GM21528 (cell line): ENCODE data around the gene MOGAT3.

Experiments used
- ATAC-seq: cut with Tn5 transposase; IDR thresholded peaks from one replicate; pipeline ENCODE4 v1.9.1; 2021; ENCODE audit warnings: mild to moderate bottlenecking, moderate library complexity; ENCODE audit not compliant: unreplicated experiment, low FRiP score

The MOGAT3 gene, protein sequence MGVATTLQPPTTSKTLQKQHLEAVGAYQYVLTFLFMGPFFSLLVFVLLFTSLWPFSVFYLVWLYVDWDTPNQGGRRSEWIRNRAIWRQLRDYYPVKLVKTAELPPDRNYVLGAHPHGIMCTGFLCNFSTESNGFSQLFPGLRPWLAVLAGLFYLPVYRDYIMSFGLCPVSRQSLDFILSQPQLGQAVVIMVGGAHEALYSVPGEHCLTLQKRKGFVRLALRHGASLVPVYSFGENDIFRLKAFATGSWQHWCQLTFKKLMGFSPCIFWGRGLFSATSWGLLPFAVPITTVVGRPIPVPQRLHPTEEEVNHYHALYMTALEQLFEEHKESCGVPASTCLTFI

DNA sequence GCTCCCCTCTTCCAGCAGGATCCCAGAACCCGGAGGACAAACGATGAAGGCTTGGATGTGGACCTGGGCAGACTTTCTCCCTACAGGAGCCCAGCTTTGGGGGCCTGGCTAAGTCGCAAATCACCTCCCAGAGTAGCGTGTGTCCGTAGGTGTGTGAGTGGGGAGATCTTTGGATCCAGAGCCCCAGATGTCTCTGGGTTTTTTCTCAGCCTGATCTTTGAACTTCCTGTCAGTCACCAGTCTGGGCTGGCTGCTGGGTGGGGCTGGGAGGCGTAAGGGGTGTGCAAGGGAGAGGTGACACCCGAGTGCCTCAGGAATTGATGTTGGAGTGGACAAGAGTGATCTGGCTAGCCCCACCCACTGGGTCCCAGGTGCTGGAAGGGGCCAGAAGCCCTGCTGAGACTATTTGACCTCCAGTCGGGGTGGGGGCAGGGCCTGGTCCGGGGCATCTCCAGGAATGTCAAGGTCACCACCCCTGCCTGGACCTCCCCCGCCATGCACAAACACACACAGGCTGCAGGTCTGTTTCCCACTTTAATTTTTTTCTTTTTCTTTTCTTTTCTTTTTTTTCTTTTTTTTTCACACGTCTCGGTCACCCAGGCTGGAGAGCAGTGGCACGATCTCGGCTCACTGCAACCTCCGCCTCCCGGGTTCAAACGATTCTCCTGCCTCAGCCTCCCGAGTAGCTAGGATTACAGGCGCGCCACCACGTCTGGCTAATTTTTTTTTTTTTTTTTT, at the start of gene MOGAT3:
Gene MOGAT3, minus strand, starts transcription at position 175 of the 738 bp plus-strand sequence. CDS start 182 bp downstream, outside the sequence.
- no peak for ATAC-seq

DNA sequence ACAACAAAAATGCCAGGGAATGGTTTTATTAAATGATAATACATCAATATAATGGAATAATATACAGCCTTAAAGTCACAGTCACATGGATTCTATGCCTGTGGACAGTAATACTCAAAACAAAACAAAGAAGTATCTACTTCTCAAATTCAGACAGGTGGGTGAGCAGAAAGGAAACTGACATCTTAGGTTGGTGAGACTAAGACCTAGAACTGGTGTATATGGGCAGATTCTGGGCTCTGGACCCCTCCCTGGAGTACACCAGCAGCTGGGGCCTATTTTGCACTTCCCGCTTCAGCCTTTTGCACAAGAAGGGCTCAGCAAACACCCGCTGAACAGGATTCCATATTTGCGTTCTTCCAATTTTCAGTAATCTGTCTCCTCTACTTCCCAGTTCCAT, 49.5 kb upstream of the MOGAT3 start:
- no peak for ATAC-seq

DNA sequence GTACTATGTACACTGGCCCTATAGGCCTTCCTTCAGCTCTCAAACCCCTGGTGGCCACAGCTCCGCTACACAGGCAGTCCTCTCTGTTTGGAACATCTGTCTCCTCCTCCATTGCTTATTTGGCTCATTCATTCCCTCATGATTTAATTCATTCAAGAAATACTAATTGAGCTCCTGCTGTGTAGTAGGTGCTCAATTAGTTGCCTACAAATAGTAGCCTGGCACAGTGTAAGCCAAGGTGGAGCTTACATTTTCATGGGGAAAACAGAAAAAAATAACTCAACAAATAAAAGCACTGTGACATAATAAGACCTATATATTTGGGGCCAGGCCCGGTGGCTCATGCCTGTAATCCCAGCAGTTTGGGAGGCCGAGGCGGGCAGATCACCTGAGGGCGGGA, 47.4 kb upstream of the MOGAT3 start:
- no peak for ATAC-seq

DNA sequence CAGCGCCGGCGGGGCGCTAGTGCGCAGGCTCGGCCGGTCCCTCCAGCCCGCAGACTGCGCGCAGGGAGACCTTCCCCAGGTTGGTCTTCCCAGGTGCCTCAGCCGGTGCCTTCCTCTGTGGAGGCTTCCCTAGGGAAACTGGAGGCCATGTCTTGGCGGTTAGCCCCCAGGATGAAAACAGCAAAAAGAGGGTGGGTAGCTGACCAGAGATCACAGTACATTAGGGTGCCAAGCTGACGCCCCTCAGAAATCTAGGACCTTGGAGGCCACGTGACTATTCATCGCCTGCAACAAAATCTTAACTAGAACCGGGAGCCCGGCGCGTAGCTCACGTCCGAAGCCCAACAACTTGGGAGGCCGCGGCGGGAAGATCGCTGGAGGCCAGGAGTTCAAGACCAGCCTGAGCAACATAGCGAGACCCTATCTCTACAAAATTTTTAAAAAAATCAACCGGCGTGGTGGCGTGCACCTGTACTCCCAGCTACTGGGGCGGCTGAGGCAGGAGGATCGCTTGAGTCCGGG, 44.4 kb upstream of the MOGAT3 start:
- no peak for ATAC-seq

DNA sequence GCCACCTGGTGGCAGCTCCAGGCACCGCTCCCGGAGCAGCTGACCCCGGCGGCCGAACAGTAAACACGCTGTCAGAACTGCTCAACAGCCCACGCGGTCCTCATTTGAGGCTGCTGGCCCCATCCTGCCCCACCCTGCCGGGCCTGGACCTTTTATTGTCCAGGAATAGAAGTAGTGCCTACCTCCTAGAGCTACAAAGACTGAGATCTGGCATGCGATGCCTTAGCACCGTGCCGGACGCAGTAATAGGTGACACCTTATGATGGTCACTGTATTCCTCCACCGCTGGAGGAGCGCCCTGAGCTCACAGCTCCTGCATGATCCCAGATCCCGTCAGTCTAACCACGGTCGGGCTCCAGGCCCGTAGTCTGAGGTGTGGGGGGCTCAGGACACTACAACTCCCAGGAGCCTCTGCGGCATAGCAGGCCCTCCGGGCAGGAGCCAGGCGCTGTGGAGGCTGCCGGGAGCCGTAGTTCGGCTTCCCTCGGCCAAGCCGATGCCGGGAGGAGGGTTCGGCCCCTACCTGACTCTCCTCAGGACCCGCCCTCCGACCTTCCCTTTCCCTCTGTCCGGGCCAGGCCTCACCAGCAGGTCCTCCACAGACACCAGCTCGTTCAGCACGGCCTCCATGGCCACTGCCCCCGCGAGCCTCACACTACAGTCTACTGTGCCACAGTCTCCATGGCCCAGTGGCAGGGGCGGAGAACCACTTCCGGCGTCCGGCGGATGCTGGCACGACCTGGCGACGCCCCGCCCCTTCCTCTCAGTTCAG, 43.7 kb upstream of the MOGAT3 start, which contains the start of gene FIS1:
Gene FIS1, minus strand, starts transcription at position 707 of the 772 bp plus-strand sequence. Its CDS starts 77 bp downstream, at position 630.
- ATAC-seq: peak; percentile 90

DNA sequence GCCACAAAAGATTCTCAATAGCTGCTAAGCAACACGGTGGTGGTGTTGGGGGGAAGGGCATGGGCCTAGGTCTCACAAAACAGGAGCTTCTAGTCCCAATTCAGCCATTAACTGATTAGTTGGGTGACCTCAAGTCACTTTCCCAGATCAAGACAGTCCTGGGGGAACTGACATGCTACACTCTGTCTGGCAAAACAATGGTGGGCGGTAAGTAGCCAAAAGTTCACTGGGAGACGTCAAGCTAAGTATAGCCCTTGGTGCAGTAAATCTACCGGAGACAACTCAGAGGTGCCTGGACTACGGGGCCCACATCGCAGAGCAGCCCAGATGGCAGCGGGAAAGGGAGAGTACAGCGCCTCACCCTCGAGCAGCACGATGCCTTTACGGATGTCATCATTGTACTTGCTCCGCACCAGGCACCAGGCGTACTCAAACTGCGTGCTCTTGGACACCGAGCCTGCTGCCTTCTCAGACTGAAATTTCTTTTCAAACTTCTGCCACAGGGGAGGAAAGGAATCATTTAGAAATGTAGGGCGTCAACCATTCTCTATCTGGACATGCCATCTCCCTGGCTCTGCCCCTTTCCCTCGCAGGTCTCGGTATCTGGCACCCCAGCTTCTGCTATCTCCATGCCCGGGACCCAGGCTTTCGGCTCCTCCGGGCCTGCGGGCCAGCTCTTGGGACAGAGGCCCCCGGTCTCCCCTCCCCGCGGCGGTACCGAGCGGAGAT, 43.0 kb upstream of the MOGAT3 start:
- no peak for ATAC-seq

DNA sequence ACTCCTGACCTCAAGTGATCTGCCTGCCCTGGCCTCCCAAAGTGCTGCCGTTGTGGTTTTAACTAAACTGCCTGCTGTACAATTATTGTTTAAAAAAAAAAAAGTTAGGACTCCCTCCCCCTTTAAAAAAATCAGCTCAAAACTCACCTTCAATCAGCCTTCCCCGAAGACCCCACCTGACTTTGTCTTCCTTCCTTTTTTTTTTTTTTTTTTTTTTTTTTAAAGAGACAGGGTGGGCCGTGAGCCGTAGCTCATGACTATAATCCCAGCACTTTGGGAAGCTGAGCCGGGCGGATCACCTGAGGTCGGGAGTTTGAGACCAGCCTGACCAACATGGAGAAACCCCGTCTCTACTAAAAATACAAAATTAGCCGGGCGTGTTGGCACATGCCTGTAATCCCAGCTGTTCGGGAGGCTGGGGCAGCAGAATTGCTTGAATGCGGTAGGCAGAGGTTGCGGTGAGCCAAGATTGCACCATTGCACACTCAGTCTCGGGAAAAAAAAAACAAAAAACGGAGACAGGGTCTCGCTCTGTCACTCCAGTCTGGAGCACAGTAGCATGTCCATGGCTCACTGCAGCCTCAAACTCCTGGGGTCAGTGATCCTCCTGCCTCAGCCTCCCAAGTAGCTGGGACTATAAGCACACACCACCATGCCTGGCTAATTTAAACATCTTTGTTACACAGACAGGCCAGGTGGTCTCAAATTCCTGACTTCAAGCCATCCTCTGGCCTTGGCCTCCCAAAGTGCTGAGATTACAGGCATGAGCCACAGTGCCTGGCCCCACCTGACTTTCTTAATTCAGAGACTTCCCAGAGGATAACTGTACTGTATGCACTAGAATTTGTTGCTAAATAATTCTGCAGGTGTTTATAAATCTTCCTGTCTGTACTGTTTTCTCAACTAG, 40.9 kb upstream of the MOGAT3 start:
- no peak for ATAC-seq

DNA sequence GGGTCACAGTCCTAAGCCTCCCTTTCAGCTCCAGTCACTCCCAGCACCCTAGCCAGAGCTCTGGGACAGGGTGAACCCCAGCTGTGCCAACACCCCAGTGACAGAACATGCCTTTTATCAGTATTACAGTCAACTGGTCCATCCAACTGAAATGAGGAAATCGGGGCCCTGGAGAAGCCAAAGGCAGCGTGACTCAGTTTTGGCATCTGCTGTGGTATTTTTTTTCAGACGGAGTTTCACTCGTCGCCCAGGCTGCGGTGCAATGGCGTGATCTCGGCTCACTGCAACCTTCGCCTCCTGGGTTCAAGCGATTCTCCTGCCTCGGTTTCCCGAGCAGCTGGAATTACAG, 40.2 kb upstream of the MOGAT3 start:
- ATAC-seq: no peak

DNA sequence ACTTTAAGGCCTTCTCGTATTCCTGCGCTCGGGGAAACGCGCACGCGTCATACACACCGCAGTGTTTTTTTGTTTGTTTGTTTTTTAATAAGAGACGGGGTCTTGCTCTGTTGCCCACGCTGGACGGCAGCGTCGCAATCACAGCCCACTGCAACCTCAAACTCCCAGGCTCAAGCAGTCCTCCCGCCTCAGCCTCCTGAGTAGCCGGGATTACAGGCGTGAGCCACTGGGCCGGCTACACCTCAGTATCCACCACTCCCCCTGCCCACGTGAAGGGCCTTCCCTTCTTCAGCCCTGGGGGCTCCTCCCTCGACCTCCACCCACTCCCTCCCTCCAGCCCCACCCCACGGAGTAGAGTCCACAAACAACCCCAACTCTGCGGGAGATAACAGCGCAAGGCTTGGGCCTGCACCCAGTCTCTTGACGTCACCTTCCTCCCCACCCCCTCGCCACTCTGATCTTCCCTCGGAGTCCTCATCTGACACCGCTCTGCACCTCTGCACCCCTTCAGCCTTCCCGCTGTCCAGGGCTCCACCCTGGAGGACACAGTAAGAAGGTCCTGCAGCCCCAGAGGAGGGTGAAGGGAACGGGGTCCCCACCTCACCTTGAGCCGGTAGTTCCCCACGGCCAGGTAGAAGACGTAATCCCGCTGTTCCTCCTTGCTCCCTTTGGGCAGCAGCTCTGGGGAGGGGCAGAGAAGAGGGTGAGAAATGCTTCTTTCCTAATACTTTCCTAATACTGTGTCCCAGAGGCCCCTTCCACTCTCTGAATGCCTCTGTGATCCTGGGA, 39.6 kb upstream of the MOGAT3 start:
- no peak for ATAC-seq

DNA sequence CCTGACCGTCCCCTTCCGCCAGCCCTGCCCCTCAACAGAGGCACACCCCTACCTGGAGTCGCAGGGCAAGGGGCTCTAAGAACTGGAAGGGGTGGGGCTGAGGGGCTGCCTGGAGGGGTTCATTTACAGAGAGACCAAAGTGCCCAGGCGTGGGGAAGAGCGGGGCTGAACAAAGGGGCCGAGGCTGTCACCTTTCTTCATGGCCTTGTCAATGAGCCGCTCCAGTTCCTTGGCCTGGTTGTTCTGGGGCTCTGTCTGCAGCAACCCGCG, 39.0 kb upstream of the MOGAT3 start:
- no peak for ATAC-seq

DNA sequence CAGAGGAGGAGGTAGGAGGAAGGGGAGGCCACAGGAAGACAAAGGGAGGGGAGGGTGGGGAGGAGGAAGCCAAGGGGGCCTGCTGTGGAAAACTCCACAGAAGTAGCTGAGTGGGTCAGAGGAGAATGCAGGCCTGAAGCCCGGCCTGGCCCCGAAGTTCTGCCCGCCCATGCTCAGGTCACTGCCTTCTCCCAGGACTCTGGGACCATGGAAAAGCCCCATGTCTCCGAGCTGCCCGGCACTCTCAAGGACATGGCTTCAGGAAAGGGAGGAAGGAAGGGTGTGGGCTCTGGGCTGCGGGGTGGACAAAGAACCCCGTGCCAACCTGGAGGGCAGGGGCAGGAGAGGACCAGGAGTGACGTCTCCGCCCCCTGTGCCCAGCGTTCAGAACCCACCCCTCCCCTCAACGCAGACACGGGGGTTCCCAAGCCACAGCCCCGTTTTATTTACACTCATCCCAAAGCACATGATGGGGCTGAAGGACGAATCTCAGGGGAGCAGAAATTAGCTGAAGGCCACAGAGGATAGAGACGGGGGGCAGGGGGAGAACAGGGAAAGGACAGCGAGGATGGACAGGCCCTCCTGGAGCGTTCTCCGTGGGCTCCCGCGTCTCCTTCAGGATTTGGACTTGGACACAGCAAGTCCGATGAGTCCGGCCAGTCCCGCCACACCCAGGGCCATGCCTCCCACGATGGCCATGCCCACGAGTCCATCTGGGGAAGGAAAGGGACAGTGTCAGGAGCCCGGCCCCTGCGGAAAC, 38.5 kb upstream of the MOGAT3 start:
- ATAC-seq: no peak

DNA sequence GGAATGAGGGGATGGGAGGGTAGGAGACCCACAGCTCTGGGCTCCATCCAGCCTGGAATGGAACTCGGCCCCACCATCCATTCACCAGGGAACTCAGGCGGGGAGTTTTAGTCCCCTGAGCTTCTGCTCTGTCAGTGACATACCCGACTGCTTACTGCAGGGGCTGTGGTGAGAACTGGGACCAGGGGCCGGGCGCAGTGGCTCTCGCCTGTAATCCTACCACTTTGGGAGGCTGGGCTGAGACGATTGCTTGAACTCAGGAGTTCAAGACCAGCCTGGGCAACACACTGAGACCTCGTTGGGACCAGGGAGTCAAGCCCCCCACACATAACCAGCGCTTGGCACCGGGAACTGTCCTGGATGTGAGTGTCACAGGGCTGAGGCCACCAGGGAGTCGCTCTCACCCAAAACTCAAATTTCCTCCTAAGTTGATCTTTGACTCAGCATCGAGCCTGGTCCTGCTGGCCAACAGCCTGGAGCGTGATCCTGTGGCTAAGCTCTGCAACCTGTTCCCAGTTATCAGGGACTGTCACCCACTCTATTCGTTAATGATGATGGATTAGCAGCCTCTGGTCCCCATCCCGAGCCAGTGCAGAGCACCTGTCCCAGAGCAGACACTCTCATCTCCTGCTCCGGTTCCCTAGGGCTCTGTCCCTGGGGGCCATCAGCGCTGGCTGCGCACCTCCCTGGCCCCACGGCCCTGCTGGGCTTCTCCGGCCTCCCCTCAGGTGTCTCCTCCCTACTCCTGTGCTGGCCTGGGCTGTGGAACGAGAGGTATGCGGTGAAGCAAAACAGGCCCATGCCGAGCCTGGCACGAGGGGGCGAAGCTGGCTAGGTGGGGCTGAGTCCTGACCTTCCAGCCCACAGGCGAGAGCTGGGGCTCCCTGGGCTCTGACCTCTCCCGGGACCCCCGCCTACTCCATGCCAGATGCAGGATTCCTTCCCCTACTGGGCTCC, 37.7 kb upstream of the MOGAT3 start:
- ATAC-seq: no peak

DNA sequence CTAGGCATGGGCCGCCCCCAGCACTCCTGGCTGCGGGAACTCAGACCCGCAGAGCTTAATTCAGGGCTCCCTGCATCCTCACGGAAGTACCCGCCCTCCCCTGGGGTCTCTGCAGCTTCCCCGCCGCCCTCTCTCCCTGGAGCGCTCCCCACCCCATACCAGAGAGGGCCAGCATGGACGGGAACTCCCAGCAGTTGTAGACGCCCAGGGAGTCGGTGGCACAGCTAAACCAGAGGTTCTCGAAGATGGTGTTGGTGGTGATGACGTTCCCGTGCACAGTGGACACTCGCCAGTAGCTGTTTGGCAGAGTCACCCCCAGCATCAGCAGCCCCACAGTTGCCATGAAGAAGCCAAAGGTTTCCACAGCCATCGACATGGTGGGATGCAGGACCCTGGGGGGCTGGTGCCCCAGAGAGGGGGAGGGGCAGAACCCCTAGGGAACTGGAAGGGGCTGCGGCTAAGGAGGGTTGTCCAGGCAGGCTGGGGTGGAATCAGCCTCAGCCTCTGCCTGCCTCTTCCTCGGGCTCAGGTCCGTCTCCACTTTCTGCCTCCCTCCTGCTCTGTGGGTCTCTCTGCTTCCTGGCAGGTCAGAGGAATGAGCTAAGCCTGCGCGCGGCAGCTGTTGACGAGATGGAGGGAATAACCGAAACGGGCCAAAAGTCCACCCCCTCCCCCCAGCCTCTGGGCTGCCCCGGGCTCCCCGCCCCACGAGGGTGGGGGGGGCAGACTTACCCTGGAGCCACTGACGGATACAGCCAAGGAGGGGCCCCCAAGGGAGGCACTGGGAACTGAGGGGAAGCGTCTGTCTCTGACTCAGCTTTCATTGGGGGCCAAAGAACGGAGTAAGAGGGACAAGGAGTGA, 36.6 kb upstream of the MOGAT3 start, which contains the start of gene CLDN15:
Gene CLDN15, minus strand, starts transcription at position 597 of the 862 bp plus-strand sequence. Its CDS starts 221 bp downstream, at position 376.
- ATAC-seq: no peak

DNA sequence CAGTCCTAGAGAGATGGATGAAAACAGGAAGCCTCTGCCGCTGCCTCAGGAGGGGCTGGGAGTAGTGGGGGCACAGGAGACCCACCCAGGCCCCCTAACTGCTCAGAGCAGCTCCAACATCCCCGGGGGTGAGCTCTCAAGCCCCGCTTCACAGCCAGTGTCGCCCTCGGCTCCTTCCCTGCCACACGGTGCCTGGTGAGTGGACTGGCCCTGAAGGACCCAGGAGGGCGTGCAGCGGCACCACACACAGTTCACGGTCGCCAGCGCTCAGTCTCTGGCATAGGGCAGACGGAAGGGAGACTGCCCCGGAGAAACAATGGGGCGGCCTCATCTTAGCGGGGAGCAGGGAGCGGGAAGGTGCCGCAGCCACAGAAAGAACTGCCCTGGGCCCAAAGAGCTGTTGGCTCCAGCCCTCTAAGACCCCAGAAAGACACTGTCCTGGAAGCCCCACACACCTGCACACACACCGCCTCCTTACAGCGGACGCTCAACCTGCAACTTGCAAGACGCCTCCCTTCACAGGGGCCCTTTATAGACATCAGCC, 35.5 kb upstream of the MOGAT3 start:
- no peak for ATAC-seq

DNA sequence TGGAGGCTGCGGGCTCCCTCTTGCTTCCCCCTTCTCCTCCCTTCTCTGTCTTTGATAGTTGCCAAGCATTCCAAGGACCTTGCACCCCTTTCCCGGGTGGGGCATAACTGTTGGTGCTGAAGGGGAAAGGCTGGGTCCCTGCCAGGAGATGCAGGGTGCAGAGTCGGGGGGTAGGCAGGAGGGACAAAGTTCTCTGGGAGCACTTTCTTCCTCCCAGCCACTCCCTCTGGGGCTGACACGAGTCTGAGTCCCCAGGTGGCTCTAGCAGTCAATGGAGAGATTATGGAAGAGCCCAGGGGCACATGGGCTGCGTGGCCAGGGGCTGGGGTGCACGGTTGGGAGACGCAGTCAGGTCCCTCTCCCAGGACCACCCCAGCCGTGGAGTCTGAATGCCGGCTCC, 34.7 kb upstream of the MOGAT3 start:
- no peak for ATAC-seq

DNA sequence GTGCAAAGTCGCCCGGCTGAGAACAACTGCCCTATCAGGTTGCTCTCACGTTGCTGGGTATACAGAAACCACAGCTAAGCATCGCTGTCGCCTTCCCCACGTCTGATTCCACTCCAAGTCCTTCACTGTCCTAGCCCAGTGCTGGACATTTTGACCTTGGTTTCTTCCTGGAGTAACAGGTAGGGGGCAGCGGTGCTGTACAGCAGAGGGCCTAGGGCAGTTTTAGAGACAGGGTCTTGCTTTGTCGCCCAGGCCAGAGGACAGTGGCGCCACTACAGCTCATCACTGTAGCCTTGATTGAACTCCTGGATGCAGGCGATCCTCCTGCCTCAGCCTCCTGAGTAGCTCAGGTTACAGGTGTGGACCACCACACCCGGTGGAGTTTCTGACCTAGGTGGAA, 34.2 kb upstream of the MOGAT3 start:
- no peak for ATAC-seq
